Mesodermal cell (in vitro differentiated cells): ENCODE measurements around the gene ZWILCH.
"Not testable (repeated sequence)": the region's sequence is repeated elsewhere in the genome, so short reads cannot be mapped to it uniquely, and the experiment has no call there.

Experiments
- H3K27ac ChIP-seq: 2 replicates; pipeline ENCODE4 v1.7.0; 2013; ENCODE audit warnings: mild to moderate bottlenecking, low read depth, low read length, moderate library complexity; ENCODE audit not compliant: severe bottlenecking
- H3K36me3 ChIP-seq: 2 replicates; pipeline ENCODE4 v1.7.1; 2013; ENCODE audit warnings: mild to moderate bottlenecking, low read length, moderate library complexity; ENCODE audit not compliant: control insufficient read depth, insufficient read depth
- H3K4me1 ChIP-seq: one replicate; pipeline ENCODE4 v1.7.1; 2013; ENCODE audit warnings: mild to moderate bottlenecking, low read length; ENCODE audit not compliant: insufficient read depth, control insufficient read depth, poor library complexity, severe bottlenecking
- H3K4me3 ChIP-seq: 2 replicates; pipeline ENCODE4 v1.7.0; 2013; ENCODE audit warnings: low read length, control low read depth, mild to moderate bottlenecking; ENCODE audit not compliant: insufficient read depth, poor library complexity, severe bottlenecking; ENCODE audit errors: extremely low read depth
- H3K9me3 ChIP-seq: 2 replicates; pipeline ENCODE4 v1.7.1; 2013; ENCODE audit warnings: mild to moderate bottlenecking, low read length, moderate library complexity; ENCODE audit not compliant: control insufficient read depth
- WGBS, 2 experiments: methylation state at CpG; one replicate each; pipeline ENCODE4 v1.1.5; 2013; ENCODE audit warnings: missing lambda C conversion rate in 2 of 2; ENCODE audit not compliant: insufficient coverage in 2 of 2; 5-methylcytosine and 5-hydroxymethylcytosine counted together

Gene ZWILCH

DNA sequence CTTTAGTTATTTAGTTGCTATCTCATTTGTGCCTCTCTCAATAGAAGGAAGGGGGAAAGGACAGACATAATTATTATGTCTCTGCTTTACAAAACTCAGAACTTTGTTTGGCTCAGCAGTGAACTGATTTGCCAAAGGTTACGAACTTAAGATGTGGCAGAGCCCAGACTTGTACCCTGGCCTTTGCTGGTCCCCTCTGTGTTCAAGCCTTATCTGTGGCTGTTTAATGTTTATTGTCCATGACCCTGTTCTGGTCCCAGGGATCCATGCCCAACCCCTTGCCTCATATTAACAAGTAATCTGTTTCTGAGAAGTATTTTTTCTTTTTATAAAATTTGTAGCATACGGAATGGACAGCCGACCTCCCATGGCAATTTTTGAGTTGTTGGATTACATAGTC is 18.2 kb upstream of the ZWILCH start:
- no peak overlapping the region for H3K27ac ChIP-seq
- WGBS, 2 experiments: 92% methylated on average over 1 of the region's 3 CpGs; no CpG with 5 or more reads in 1 of the 2 experiments
- no peak overlapping the region for H3K4me3 ChIP-seq
- peaks cover 89% of the 10 kb centered on the region for H3K36me3 ChIP-seq
- H3K9me3 ChIP-seq: no peaks in the 10 kb centered on the region
- no peaks in the 10 kb centered on the region for H3K4me1 ChIP-seq

DNA sequence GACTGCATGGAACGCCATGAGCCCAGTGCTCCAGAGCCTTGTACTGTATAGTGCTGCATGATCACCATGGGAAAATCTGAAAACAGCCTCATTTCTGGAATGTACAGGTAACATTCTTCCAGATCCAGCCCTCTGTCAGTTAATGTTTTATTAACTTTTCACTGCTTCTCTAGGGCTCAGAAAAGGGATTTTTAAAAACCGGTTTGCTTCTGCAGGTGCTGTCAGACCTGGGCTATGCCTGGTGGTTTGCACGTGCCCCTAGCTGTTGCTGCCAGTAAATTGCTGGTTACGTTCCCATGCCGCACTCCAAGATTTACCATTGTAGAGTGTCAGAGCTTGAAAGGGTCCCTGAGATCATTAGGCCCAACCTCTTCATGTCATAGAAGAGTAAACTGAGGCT is 16.6 kb upstream of the ZWILCH start:
- H3K4me3 ChIP-seq: no peak overlapping the region
- no peaks in the 10 kb centered on the region for H3K4me1 ChIP-seq
- no peak overlapping the region for H3K27ac ChIP-seq
- WGBS, 2 experiments: 91 to 95% methylated on average over 5 of the region's 5 CpGs
- no peaks in the 10 kb centered on the region for H3K9me3 ChIP-seq
- peaks cover 91% of the 10 kb centered on the region for H3K36me3 ChIP-seq

DNA sequence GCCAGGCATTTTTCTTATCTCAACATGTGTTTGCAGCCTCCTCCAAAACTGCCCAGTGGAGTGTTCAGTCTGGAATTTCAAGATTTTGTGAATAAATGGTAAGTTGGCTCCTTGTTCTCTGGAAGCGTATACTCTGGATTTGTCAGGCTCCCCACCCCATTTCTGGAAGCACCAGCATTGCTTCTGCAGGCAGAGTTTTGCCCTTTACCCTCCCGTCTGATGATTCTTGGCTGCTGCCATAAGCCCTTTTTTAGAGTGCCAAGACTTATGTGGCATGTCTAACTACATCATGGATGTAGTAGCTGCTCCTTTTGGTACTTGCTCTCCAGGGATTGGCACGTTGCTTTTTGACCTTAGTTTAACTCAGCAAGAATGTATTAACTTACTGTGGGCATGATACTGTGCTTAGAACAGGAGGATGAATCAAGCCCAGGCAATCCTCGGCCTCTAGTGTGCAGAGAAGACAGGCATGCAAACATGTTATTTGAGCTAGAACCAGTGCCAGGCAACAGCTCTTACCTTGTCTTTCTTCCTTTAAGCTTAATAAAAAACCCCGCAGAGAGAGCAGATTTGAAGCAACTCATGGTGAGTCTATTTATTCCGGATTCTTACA is 15.8 kb upstream of the ZWILCH start:
- WGBS, 2 experiments: 89 to 99% methylated on average over 6 of the region's 6 CpGs
- Histone ChIP-seq H3K4me3 (no peak overlapping the region), H3K9me3 (no peaks in the 10 kb centered on the region), H3K36me3 (peaks cover 94% of the 10 kb centered on the region), H3K27ac (no peak overlapping the region), H3K4me1 (no peaks in the 10 kb centered on the region)

DNA sequence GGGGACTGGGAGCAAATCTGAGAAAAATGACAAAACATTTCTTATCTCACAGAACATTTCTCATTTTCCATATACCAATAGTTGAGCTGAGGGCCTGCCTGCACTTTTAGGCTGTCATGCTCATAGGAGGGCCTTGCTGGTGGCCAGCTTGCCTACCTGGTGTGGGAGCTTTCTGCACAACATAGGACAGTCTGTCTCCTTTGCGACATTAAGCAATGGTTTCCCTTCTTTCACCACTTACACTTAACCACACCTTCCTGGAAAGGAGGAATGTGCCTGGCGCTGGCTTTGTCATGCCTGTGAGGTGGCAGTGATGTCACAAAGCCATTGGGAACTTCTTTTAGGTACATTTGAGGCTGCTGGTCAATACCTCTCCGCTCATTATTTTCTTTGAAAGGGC is 13.3 kb upstream of the ZWILCH start:
- Histone ChIP-seq H3K36me3 (peaks cover 92% of the 10 kb centered on the region), H3K9me3 (no peaks in the 10 kb centered on the region), H3K27ac (no peak overlapping the region), H3K4me1 (no peaks in the 10 kb centered on the region), H3K4me3 (no peak overlapping the region)
- WGBS, 2 experiments: 100% methylated on average over 2 of the region's 3 CpGs

DNA sequence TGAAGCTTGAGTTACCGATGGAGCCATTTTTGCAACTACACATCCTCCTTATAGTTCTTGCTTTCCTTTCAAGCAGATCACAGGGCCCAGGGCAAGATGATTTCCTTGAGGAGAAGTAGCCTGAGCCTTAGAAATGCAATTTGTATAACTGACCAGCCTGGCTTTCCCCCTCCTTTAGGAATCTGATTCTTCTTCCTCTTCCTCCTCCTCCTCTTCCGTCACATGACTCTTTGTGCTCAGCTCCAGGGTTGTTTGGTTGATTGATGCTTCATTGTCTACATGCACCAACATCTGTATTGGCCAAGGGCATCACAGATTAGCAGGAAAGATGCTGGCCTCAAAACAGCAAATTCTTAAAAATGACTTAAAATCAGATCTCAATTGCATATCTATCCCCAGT is 10.9 kb upstream of the ZWILCH start:
- H3K9me3 ChIP-seq: no peaks in the 10 kb centered on the region
- H3K4me3 ChIP-seq: no peak overlapping the region
- peaks cover 91% of the 10 kb centered on the region for H3K36me3 ChIP-seq
- H3K4me1 ChIP-seq: no peaks in the 10 kb centered on the region
- no peak overlapping the region for H3K27ac ChIP-seq
- WGBS, 2 experiments: 89% methylated on average over 1 of the region's 2 CpGs; no CpG with 5 or more reads in 1 of the 2 experiments

DNA sequence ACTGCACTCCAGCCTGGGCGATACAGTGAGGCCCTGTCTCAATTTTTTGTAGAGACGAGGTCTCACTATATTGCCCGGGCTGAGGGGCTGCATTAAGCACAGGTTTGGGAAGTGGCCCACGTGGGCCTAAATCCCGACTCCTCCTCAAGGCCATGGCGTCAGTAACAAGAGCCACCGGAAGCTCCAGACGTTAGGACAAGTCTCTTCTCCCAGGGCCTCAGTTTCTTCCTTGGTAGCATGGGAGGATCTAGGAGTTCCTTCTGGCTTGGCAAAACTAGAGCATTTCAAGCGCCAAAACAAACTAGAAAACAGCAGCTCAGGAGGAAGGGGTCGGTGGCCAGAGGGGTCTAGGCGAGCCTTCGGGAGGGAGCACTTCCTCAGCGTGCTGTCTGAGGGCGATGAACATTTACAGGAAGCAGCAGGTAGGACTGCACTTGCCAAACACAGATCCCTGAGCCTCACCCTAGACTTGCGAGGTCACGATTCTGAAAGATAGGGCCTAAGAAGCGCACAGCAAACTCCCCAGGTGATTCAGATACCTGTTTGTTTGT is 8.1 kb upstream of the ZWILCH start:
- Histone ChIP-seq H3K36me3 (peaks cover 91% of the 10 kb centered on the region), H3K4me1 (peaks cover 4% of the 10 kb centered on the region), H3K27ac (peak overlapping the region; percentile 78), H3K9me3 (no peaks in the 10 kb centered on the region), H3K4me3 (peak overlapping the region; percentile 75)
- WGBS, 2 experiments: 56 to 61% methylated on average over 17 of the region's 17 CpGs

DNA sequence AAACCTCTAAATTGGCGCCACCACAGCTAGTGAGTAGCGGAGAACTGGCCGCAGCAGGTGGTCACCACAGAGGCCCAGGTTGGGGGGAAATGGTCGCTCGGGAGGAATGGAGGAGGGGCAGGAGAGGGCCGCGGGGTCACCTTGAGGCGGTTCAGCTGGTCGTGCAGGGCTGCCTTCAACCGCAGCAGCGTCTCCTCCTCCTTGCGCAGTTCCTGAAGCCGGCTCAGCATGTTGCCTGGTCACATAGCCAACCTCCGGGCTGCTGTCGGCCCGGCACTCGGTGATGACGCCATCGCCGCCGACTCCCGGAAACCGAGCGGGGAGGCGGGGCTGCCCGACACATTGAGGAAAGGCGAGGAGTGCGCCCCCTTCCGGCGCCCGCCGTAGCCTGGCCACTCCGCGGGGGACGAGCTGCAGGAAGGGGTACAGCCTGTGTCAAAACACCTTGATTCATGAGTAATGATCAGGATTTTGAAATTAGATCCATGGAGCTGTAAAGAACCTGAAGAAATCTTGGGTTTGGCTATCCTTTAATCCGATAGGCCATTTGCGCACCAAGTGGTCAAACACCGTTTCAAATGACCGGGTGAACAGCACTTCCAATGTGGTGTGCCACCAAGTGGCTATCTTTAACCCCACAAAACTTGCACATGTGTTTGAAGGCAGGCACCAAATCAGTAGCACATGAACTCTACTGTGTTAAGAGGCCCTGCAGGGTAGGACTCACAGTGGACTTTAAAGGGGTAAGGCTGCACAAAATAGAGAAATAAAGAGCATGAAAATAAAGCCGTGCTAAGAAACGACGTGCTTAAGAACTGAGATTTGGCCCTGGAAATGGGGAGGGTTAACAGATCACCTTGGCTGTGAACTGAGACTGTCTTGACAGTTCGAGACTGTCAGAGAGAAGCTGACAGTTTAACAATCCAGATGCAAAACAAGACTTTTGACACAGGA is 7.3 kb upstream of the ZWILCH start, which contains the start of gene SNAPC5:
TSS of gene SNAPC5 (minus strand) at position 261 of the 954 bp plus-strand sequence. CDS start at position 230, 31 bp downstream.
- WGBS, 2 experiments: 10 to 14% methylated on average over 38 to 41 of the region's 43 CpGs
- H3K36me3 ChIP-seq: peaks cover 91% of the 10 kb centered on the region
- H3K4me1 ChIP-seq: peaks cover 4% of the 10 kb centered on the region
- H3K27ac ChIP-seq: peak within 1 kb of the TSS; percentile 85
- H3K9me3 ChIP-seq: no peaks in the 10 kb centered on the region
- peak within 1 kb of the TSS; percentile 75 for H3K4me3 ChIP-seq

DNA sequence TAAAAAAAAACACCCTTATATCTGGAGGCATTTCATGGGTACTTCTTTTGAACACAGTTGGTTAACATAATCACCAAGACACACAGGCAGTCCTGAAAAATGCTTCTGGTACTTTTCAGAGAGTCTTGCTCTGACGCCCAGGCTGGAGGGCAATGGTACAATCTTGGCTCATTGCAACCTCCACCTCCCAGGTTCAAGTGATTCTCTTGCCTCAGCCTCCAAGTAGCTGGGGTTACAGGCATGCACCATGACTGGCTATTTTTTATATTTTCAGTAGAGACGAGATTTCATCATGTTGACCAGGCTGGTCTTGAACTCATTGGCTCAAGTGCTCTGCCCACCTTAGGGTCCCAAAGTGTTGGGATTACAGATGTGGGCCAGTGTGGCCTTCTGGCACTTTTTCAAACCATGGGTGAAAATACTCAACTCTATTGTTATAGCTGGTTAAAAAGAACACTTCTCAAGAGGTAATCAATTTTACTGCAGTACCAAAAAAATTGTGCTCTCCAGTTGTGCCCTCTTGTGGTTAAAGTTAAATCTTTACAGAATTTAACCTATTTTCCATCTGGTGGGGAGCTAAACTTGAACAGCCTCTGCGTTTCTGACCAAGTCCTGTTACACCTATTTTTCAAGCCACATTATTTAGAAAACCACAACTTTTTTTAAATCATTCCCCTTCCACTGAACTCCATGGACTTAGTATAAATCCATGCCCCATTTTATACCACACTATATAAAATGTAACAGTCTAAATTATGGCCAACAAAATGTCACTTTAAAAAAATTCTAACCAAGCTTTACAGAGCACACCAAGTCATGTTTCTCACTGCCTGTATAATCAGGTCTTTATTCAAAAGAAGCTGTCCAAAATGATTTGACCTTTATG is 6.4 kb upstream of the ZWILCH start:
- peaks cover 91% of the 10 kb centered on the region for H3K36me3 ChIP-seq
- no peak overlapping the region for H3K4me3 ChIP-seq
- H3K9me3 ChIP-seq: no peaks in the 10 kb centered on the region
- H3K27ac ChIP-seq: peak overlapping the region; percentile 85
- WGBS, 2 experiments: 88 to 97% methylated on average over 3 of the region's 3 CpGs
- peaks cover 4% of the 10 kb centered on the region for H3K4me1 ChIP-seq

DNA sequence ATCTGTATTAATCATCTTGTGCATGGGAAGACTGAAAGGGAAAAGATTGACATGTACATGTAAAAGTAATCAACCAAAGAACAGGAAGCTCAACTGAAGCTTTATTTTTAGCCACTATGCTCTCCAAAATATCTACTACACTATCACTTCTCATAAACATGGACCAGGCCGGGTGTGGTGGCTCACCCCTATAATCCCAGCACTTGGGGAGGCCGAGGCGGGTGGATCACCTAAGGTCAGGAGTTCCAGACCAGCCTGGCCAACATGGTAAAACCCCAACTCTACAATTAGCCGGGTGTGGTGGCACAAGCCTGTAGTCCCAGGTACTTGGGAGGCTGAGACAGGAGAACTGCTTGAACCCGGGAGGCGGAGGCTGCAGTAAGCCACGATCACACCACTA is 4.8 kb upstream of the ZWILCH start:
- H3K4me1 ChIP-seq, H3K9me3 ChIP-seq, H3K27ac ChIP-seq, H3K4me3 ChIP-seq: not testable (repeated sequence)
- H3K36me3 ChIP-seq: peaks cover 77% of the 10 kb centered on the region
- WGBS, 2 experiments: 97 to 100% methylated on average over 1 to 6 of the region's 7 CpGs

DNA sequence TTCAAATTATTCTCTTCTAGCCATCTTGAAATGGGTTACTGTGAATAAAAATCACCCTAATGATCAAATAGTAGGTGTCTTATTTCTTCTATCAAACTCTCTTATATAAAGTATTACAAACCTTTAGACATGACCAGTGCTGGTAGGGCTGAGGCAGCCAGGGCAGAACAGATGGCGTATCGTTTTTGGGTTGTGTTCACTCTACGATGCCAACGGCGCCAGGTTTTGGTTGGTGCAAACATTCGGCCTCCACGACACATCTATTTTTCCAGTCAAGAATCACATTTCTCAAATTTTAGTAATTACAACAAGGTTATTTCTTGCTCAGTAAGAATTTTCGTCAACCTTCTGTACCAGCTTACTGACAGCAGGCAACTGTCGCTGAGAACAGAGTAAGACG is 2.6 kb upstream of the ZWILCH start:
- 92 to 93% methylated on average over 5 to 10 of the region's 10 CpGs for WGBS, 2 experiments
- peak overlapping the region; percentile 83 for H3K4me3 ChIP-seq
- H3K9me3 ChIP-seq: no peaks in the 10 kb centered on the region
- H3K27ac ChIP-seq: peak overlapping the region; percentile 17
- peaks cover 59% of the 10 kb centered on the region for H3K36me3 ChIP-seq
- peaks cover 7% of the 10 kb centered on the region for H3K4me1 ChIP-seq
